K562 (cell line): ENCODE data around the gene GGA3.
A peak's percentile ranks its signal among the peaks of the same experiment; 100 is the strongest.

Source experiments
- FIP1L1 ChIP-seq: fragments of 200-400 bp; formaldehyde crosslinking; IDR thresholded peaks from 2 replicates; pipeline ENCODE4 v1.6.1; 2018; ENCODE audit warnings: mild to moderate bottlenecking, low read depth, low read length; ENCODE audit not compliant: poor library complexity, severe bottlenecking
- GABPA ChIP-seq: fragments of 200-800 bp; sonication (Bioruptor generic); conservative IDR thresholded peaks from 2 replicates; pipeline ENCODE4 v1.6.1; 2016; ENCODE audit warnings: low read depth, missing genetic modification characterization, missing compliant biosample characterization
- KDM1A ChIP-seq, 2 experiments: fragments of 450-650 bp; IDR thresholded peaks; 2 replicates each; pipeline ENCODE4 v1.6.1; 2016; ENCODE audit warnings: mild to moderate bottlenecking in 2 of 2
- KLF13 ChIP-seq: fragments of 450-650 bp; IDR thresholded peaks from 2 replicates; pipeline ENCODE4 v1.6.1; 2016; ENCODE audit warnings: missing genetic modification characterization, low read depth, mild to moderate bottlenecking, missing compliant biosample characterization, moderate library complexity, borderline replicate concordance
- POLR2A ChIP-seq: fragments of 450-650 bp; conservative IDR thresholded peaks from 2 replicates; pipeline ENCODE4 v1.6.1; 2016
- PRMT5 ChIP-seq: sonication (generic); formaldehyde crosslinking; IDR thresholded peaks from 2 replicates; pipeline ENCODE4 v1.5.0; 2020; ENCODE audit warnings: missing genetic modification reagents
- ZC3H4 ChIP-seq: sonication (generic); formaldehyde crosslinking; IDR thresholded peaks from 2 replicates; pipeline ENCODE4 v1.9.0; 2021; ENCODE audit warnings: missing genetic modification reagents, borderline replicate concordance
- ZNF354B ChIP-seq: fragments of 250-450 bp; sonication (Bioruptor Pico); IDR thresholded peaks from 2 replicates; pipeline ENCODE4 v1.4.0; 2020

DNA sequence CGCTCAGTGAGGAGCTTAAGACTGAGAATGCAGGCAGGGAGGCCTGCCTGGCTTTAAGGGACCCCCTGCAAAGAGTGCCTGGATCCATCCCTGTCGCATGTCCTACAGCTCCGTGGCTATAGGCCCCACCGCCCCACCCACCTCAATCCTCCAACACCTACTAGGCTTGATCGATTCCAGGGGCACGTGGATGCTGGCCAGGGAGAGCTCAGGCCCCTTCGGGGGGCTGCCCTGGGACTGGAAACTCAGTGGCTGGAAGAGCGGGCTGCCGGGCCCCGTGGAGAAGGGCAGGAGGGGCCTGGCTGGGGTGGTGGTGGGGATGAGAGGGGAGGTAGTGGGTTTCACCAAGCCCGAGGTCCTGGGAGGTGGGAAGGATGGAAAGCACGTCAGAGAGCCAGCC is 22.2 kb downstream of the GGA3 start:
- 0 out of 2 replicates have a peak, but pooled peaks have one; percentile 1 for TF ChIP-seq ZC3H4
- no peak for TF ChIP-seq PRMT5 (CRISPR knock-in tag)
- TF ChIP-seq KDM1A (IDR thresholded peaks at IDR 0.05), result no peak
- TF ChIP-seq GABPA (tag), result no peak
- TF ChIP-seq POLR2A, result peak; percentile 35; the same call in 1 of the 2 replicates
- TF ChIP-seq ZNF354B (CRISPR knock-in tag), result no peak
- no peak for TF ChIP-seq KLF13 (tag)
- TF ChIP-seq FIP1L1, result no peak
